ENCODE measurements around the gene PIK3CD. TPM values are rescaled to one million over a fixed set of nuclear protein-coding genes. Genes with fewer than 3 reads are reported as not detected.

Gene PIK3CD
- total and polyA plus RNA-seq, 2 experiments from 2014 or later: 6.6 to 32.1 TPM

DNA sequence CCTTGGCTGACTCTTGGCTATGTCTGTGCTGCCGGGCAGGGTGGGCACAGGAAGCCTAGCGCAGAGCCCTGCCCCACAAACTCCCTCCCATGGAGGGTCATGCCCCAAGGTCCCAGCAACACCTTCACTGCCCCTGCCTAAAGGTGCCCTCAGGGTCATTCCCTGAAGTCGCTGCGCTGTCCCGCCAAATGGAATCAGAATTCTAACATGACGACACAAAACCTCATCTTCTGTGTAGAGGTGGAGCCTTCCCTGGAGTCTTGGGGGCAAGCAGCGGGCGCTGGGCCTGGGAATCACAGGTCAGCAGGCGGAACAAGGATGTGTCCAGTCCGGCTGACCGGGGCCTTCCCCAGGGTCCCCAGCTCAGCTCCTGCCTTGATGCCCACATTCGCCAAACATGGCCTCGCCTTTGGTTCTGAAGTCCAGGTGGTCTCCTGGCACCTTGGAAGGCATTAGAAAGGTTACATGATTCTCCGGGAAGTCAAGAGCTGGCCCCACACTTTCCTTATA lies 45.5 kb upstream of the PIK3CD start:
- Mint-ChIP-seq H3K9me3 (no peaks in the 10 kb centered on the region; the same call in 2 of the 3 replicates), H3K4me1 (0 out of 3 replicates have a peak, but pooled peaks cover 2% of the 10 kb centered on the region), H3K36me3 (ENCODE audit: low read depth) (peaks cover 16% of the 10 kb centered on the region), H3K4me3 (no peak overlapping the region), H3K27ac (no peak overlapping the region), H3K27me3 (ENCODE audit: insufficient read depth, low read depth, poor library complexity) (peaks cover 6% of the 10 kb centered on the region)
- Histone ChIP-seq H3K27me3 (ENCODE audit: insufficient read depth) (no peaks in the 10 kb centered on the region), H3F3A (replicated peaks; ENCODE audit: low read depth) (no peaks in the 10 kb centered on the region), H3K9me2 (ENCODE audit: insufficient read depth) (no peaks in the 10 kb centered on the region), H3K4me2 (no peak overlapping the region), H3K27ac (ENCODE audit: low read depth) (no peak overlapping the region), H2AFZ (no peak overlapping the region), H4K20me1 (replicated peaks; ENCODE audit: insufficient read depth) (no peaks in the 10 kb centered on the region; the same call in 1 of the 2 replicates), H3K79me2 (replicated peaks; ENCODE audit: insufficient read depth) (no peaks in the 10 kb centered on the region), H3K4me1 (ENCODE audit: insufficient read depth) (no peaks in the 10 kb centered on the region), H3K4me3 (no peak overlapping the region), H3K36me3 (ENCODE audit: insufficient read depth) (0 out of 2 replicates have a peak, but pooled peaks cover 3% of the 10 kb centered on the region)
- TF ChIP-seq, protein P1, sequence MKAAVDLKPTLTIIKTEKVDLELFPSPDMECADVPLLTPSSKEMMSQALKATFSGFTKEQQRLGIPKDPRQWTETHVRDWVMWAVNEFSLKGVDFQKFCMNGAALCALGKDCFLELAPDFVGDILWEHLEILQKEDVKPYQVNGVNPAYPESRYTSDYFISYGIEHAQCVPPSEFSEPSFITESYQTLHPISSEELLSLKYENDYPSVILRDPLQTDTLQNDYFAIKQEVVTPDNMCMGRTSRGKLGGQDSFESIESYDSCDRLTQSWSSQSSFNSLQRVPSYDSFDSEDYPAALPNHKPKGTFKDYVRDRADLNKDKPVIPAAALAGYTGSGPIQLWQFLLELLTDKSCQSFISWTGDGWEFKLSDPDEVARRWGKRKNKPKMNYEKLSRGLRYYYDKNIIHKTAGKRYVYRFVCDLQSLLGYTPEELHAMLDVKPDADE (IDR thresholded peaks at IDR 0.05): no peak
- TF ChIP-seq EZH2 (IDR thresholded peaks at IDR 0.05; ENCODE audit: low read depth, unreplicated experiment): no peak
- ATAC-seq: no peak
- DNase-seq (ENCODE audit: low spot score): no peak

DNA sequence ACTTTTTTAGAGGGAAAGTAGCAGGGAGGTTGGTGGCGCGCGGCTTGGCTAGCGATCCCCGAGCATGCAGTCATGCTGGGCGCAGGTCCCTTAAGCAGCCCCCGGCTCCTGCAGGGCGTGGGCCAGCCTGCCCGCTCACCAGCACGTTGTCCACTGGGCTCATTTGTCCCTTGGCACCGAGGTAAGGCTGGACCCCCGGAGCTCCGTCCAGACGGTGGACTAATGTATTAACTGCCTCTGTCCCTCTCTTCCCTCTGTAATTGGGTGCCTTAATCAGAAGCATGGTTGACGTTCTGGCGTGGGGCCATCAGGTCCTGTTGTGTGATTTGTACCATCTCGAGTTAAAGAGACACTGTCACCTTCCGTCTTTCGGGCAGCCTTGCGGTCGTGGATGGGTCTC lies 45.1 kb upstream of the PIK3CD start:
- Histone ChIP-seq H3K27me3 (ENCODE audit: insufficient read depth) (no peaks in the 10 kb centered on the region), H3K4me3 (no peak overlapping the region), H3K9me2 (ENCODE audit: insufficient read depth) (no peaks in the 10 kb centered on the region), H3F3A (replicated peaks; ENCODE audit: low read depth) (no peaks in the 10 kb centered on the region), H3K36me3 (ENCODE audit: insufficient read depth) (0 out of 2 replicates have a peak, but pooled peaks cover 3% of the 10 kb centered on the region), H4K20me1 (replicated peaks; ENCODE audit: insufficient read depth) (no peaks in the 10 kb centered on the region; the same call in 1 of the 2 replicates), H3K4me1 (ENCODE audit: insufficient read depth) (no peaks in the 10 kb centered on the region), H2AFZ (no peak overlapping the region), H3K27ac (ENCODE audit: low read depth) (no peak overlapping the region), H3K4me2 (no peak overlapping the region), H3K79me2 (replicated peaks; ENCODE audit: insufficient read depth) (no peaks in the 10 kb centered on the region)
- DNase-seq (ENCODE audit: low spot score): no peak
- H3K4me3 Mint-ChIP-seq: no peak overlapping the region
- no peaks in the 10 kb centered on the region; the same call in 2 of the 3 replicates for H3K9me3 Mint-ChIP-seq
- H3K27ac Mint-ChIP-seq: peak overlapping the region; percentile 80; the same call in 1 of the 2 replicates
- no peak for ATAC-seq
- H3K36me3 Mint-ChIP-seq (ENCODE audit: low read depth): peaks cover 16% of the 10 kb centered on the region
- H3K4me1 Mint-ChIP-seq: 0 out of 3 replicates have a peak, but pooled peaks cover 2% of the 10 kb centered on the region
- H3K27me3 Mint-ChIP-seq (ENCODE audit: insufficient read depth, low read depth, poor library complexity): peaks cover 8% of the 10 kb centered on the region
- TF ChIP-seq EZH2 (IDR thresholded peaks at IDR 0.05; ENCODE audit: low read depth, unreplicated experiment) (no peak), NANOG (IDR thresholded peaks at IDR 0.05; ENCODE audit: borderline replicate concordance) (no peak), EZH2phosphoT487 (IDR thresholded peaks at IDR 0.05; ENCODE audit: unreplicated experiment) (no peak), POLR2AphosphoS5 (IDR thresholded peaks at IDR 0.05; ENCODE audit: low read depth) (no peak), STAT1 (IDR thresholded peaks at IDR 0.05; ENCODE audit: unreplicated experiment) (no peak), JUNB (IDR thresholded peaks at IDR 0.05; ENCODE audit: unreplicated experiment) (no peak)
- TF ChIP-seq, protein P2, sequence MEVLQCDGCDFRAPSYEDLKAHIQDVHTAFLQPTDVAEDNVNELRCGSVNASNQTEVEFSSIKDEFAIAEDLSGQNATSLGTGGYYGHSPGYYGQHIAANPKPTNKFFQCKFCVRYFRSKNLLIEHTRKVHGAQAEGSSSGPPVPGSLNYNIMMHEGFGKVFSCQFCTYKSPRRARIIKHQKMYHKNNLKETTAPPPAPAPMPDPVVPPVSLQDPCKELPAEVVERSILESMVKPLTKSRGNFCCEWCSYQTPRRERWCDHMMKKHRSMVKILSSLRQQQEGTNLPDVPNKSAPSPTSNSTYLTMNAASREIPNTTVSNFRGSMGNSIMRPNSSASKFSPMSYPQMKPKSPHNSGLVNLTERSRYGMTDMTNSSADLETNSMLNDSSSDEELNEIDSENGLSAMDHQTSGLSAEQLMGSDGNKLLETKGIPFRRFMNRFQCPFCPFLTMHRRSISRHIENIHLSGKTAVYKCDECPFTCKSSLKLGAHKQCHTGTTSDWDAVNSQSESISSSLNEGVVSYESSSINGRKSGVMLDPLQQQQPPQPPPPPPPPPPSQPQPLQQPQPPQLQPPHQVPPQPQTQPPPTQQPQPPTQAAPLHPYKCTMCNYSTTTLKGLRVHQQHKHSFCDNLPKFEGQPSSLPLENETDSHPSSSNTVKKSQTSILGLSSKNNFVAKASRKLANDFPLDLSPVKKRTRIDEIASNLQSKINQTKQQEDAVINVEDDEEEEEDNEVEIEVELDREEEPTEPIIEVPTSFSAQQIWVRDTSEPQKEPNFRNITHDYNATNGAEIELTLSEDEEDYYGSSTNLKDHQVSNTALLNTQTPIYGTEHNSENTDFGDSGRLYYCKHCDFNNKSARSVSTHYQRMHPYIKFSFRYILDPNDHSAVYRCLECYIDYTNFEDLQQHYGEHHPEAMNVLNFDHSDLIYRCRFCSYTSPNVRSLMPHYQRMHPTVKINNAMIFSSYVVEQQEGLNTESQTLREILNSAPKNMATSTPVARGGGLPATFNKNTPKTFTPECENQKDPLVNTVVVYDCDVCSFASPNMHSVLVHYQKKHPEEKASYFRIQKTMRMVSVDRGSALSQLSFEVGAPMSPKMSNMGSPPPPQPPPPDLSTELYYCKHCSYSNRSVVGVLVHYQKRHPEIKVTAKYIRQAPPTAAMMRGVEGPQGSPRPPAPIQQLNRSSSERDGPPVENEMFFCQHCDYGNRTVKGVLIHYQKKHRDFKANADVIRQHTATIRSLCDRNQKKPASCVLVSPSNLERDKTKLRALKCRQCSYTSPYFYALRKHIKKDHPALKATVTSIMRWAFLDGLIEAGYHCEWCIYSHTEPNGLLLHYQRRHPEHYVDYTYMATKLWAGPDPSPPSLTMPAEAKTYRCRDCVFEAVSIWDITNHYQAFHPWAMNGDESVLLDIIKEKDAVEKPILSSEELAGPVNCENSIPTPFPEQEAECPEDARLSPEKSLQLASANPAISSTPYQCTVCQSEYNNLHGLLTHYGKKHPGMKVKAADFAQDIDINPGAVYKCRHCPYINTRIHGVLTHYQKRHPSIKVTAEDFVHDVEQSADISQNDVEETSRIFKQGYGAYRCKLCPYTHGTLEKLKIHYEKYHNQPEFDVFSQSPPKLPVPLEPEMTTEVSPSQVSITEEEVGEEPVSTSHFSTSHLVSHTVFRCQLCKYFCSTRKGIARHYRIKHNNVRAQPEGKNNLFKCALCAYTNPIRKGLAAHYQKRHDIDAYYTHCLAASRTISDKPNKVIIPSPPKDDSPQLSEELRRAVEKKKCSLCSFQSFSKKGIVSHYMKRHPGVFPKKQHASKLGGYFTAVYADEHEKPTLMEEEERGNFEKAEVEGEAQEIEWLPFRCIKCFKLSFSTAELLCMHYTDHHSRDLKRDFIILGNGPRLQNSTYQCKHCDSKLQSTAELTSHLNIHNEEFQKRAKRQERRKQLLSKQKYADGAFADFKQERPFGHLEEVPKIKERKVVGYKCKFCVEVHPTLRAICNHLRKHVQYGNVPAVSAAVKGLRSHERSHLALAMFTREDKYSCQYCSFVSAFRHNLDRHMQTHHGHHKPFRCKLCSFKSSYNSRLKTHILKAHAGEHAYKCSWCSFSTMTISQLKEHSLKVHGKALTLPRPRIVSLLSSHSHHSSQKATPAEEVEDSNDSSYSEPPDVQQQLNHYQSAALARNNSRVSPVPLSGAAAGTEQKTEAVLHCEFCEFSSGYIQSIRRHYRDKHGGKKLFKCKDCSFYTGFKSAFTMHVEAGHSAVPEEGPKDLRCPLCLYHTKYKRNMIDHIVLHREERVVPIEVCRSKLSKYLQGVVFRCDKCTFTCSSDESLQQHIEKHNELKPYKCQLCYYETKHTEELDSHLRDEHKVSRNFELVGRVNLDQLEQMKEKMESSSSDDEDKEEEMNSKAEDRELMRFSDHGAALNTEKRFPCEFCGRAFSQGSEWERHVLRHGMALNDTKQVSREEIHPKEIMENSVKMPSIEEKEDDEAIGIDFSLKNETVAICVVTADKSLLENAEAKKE (CRISPR knock-in tag; IDR thresholded peaks at IDR 0.05): no peak
- TF ChIP-seq, protein P1 (IDR thresholded peaks at IDR 0.05): no peak
- TF ChIP-seq, protein P3, sequence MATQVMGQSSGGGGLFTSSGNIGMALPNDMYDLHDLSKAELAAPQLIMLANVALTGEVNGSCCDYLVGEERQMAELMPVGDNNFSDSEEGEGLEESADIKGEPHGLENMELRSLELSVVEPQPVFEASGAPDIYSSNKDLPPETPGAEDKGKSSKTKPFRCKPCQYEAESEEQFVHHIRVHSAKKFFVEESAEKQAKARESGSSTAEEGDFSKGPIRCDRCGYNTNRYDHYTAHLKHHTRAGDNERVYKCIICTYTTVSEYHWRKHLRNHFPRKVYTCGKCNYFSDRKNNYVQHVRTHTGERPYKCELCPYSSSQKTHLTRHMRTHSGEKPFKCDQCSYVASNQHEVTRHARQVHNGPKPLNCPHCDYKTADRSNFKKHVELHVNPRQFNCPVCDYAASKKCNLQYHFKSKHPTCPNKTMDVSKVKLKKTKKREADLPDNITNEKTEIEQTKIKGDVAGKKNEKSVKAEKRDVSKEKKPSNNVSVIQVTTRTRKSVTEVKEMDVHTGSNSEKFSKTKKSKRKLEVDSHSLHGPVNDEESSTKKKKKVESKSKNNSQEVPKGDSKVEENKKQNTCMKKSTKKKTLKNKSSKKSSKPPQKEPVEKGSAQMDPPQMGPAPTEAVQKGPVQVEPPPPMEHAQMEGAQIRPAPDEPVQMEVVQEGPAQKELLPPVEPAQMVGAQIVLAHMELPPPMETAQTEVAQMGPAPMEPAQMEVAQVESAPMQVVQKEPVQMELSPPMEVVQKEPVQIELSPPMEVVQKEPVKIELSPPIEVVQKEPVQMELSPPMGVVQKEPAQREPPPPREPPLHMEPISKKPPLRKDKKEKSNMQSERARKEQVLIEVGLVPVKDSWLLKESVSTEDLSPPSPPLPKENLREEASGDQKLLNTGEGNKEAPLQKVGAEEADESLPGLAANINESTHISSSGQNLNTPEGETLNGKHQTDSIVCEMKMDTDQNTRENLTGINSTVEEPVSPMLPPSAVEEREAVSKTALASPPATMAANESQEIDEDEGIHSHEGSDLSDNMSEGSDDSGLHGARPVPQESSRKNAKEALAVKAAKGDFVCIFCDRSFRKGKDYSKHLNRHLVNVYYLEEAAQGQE (IDR thresholded peaks at IDR 0.05; ENCODE audit: unreplicated experiment): no peak
